CD1c-positive myeloid dendritic cell (primary cell): Measurements from ENCODE around the gene AQP12B.

Experiments used
- DNase-seq: peaks from one replicate; pipeline ENCODE4 v3.0.0-alpha.2; 2016; ENCODE audit errors: extremely low spot score

The AQP12B gene

GRCh38 chr2:240632306-240632721, 50.4 kb downstream of the AQP12B start:
- DNase-seq = no peak

- DNase-seq = no peak
Observed at GRCh38 chr2:240631548-240632305, 51.0 kb downstream of the AQP12B start.

GRCh38 chr2:240630771-240631547, 51.7 kb downstream of the AQP12B start:
- no peak for DNase-seq

GRCh38 chr2:240629968-240630770, 52.5 kb downstream of the AQP12B start:
- no peak for DNase-seq

GRCh38 chr2:240629619-240629967, 53.1 kb downstream of the AQP12B start:
- no peak for DNase-seq

GRCh38 chr2:240628808-240629618, 53.7 kb downstream of the AQP12B start:
- no peak for DNase-seq

GRCh38 chr2:240628507-240628807, 54.2 kb downstream of the AQP12B start:
- no peak for DNase-seq

- no peak for DNase-seq
Observed at GRCh38 chr2:240627736-240628506, 54.8 kb downstream of the AQP12B start.

- DNase-seq = peak; percentile 86
Observed at GRCh38 chr2:240626531-240627300, 56.0 kb downstream of the AQP12B start.
